GM21825 (cell line): ENCODE measurements around the gene NSF.
"Not testable (repeated sequence)": the region's sequence is repeated elsewhere in the genome, so short reads cannot be mapped to it uniquely, and the experiment has no call there.

Experiments
- ATAC-seq: cut with Tn5 transposase; IDR thresholded peaks from one replicate; pipeline ENCODE4 v1.9.1; 2021; ENCODE audit warnings: mild to moderate bottlenecking, moderate library complexity; ENCODE audit not compliant: unreplicated experiment

Gene NSF

DNA sequence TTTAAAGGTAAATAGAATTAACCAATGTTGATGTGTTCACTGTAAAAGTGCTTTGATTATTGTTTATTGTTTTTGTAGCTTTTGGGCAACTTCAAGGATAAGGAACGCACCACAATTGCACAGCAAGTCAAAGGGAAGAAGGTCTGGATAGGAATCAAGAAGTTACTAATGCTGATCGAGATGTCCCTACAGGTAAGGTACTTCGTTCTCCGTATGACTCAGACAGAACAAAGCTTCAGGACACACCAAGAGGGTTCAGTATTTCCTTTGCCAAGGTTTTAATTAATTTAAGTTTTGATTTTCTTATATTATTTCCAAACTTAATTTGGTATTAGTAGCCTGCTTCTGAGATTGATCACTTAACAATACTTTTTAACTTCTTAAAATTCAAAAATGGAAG is 161.0 kb downstream of the NSF start:
- no peak for ATAC-seq

GRCh38 chr17:46753776-46754175 is 163.3 kb downstream of the NSF start:
- no peak for ATAC-seq

DNA sequence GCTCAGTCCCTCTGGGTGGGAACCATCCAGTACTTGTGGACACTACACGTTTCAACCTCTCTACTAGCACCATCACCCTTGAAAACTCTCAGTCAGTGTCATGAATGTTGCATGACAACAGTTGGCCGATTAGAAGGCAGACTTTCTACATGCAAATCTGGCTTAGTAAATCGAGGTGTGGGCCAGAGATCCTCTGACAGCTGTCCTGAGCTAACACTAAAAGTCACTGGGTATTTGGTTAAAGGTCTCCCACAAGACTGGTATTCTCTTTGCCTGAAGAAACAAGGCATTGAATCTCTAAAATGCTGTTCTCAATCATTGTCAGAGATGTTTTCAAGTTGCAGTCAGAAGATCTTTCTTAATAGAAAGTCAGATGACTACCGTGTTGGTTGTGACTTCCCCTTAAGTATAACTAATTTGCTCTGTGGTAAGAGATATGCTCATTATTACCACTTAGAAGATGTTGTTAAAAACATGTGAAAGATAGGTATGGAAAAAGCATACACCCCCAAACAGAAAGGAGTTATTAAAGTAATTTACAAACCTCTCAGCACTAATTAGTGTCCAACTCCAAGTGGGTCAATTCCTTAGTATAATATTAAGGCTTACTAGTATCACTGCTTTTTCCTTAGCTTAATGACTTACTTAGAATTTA is 165.7 kb downstream of the NSF start:
- no peak for ATAC-seq

GRCh38 chr17:46756861-46757260 is 166.4 kb downstream of the NSF start:
- no peak for ATAC-seq

- ATAC-seq, result not testable (repeated sequence)
Measured at GRCh38 chr17:46757588-46757987, 167.1 kb downstream of the NSF start.

DNA sequence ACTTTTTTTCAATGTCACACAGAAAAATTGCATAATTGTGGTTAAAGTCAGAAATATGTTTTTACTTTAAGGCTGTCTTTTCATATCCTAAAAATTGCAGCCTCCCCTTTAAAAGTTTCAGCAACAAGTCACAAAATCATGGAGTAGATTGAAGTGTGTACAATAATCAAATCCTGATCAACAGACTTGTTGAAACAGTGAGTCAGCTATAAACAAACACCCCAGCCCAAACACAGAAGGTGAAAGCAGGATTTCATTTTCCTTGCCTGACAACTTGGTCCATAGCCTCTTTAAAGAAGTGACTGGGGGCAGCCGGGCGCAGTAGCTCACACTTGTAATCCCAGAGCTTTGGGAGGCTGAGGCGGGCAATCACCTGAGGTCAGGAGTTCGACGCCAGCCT is 168.1 kb downstream of the NSF start:
- ATAC-seq, result no peak

DNA sequence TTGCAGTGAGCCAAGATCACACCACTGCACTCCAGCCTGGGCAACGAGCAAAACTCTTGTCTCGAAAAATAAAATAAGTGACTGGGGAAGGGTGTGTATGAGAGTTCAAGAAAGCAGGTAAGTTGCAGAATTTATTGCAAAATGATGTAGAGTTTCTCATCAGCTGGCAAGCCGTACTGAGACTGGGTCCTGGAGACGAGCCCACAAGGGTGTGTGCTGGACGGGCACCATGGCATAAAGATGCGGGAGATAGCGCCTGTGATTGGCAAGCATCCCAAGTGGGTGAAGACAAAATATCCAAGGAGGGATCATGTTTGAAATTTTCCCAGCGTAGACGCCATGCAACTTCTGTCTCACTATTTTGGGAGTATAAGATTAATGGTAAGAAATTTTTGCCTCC is 168.7 kb downstream of the NSF start:
- no peak for ATAC-seq

- no peak for ATAC-seq
Measured at GRCh38 chr17:46763416-46763815, 172.9 kb downstream of the NSF start.

DNA sequence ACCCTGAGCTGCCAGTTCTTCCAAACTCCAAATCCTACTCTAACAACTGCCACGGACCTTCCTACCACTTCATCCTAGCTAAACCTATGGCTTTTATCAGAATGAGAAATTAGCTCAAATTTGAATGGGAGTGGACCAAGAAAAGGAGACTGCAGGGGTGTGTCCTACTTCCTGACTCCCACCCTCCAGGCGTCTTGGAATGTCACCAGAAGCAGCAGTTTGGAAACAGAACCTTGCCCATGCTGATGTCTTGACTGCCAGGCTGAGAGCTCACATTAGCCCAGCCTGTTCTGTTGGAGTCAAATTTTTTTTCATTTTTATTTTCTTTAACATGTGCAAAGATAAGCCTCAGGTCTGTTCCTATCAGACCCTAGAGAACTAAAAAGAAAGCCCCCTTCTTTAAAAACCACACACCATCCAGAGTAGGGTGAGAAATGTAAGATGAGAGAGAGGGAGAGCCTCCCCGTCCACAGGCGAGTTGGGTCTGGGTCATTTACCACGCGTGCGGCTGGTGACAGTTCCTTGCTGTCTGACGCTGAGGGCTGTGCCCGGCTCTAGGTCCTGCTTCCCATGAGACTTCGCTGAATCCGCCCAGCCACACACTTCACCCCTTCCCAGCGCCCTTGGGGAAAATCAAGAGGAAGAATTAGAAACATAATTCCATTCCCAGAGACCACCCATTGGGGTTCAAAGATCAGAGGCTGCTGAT is 173.7 kb downstream of the NSF start:
- no peak for ATAC-seq

GRCh38 chr17:46764709-46765401 is 174.4 kb downstream of the NSF start:
- no peak for ATAC-seq

GRCh38 chr17:46765453-46765852 is 175.0 kb downstream of the NSF start:
- ATAC-seq, result no peak

- no peak for ATAC-seq
Measured at GRCh38 chr17:46766493-46767491, 176.3 kb downstream of the NSF start.

DNA sequence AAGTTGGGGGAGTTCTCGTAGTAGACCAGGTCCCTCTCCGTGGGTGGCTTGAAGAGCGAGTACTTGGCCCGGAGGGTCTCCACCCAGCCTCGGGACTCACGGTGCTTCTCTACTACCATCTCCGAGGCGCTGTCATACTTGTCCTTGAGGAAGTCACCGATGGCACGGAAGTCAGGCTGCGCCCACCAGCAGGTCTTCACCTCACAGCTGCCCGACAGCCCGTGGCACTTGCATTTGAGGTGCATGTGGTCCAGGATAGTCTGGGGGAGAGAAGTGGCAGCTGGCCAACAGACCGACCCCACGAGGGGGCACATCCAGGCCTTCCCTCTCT is 178.0 kb downstream of the NSF start:
- ATAC-seq, result no peak

DNA sequence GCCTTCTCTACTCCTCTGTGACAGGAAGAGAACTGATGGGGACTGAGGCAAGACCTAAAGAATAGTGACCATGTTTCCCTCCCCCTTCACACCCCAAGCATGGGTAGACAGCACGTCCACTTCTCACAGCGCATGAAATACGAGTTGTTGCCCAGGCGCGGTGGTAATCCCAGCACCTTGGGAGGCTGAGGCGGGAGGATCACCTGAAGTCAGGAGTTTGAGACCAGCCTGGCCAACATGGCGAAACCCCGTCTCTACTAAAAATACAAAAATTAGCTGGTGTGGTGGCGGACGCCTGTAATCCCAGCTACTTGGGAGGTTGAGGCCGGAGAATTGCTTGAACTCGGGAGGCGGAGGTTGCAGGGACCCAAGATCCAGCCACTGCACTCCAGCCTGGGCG is 178.4 kb downstream of the NSF start:
- ATAC-seq, result not testable (repeated sequence)

- ATAC-seq, result no peak
Measured at GRCh38 chr17:46769531-46770438, 179.3 kb downstream of the NSF start.

DNA sequence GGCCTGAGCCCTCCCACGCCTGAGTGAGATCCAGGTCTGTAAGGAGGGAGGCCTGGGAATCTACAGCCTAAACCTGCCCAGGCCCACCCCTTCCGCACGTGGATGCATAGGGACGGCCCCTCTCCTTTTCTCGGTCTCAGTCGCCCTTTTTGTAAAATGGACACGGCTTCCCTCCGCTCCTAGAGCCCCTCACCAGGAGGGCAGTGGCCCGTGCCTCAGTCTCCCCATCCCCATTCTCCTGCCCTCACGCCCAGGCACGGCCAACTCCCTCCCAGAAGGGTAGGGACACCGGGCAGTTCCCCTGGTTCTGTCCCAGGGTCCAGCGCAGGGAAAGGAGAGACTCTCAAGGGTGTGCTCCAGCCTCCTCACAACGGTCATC is 180.0 kb downstream of the NSF start:
- no peak for ATAC-seq

GRCh38 chr17:46770818-46771560 is 180.5 kb downstream of the NSF start:
- no peak for ATAC-seq

GRCh38 chr17:46771561-46772474 is 181.3 kb downstream of the NSF start:
- ATAC-seq, result no peak
